RKO (cell line): ENCODE results near the gene HEG1.
"Not testable (repeated sequence)": the region's sequence is repeated elsewhere in the genome, so short reads cannot be mapped to it uniquely, and the experiment has no call there.

Experiments used
- DNase-seq: peaks from one replicate; pipeline ENCODE4 v3.0.0-alpha.2; 2016; ENCODE audit warnings: low spot score

HEG1 gene

GRCh38 chr3:124984754-124985153 lies 71.0 kb downstream of the HEG1 start:
- no peak for DNase-seq

- DNase-seq = no peak
Observed at GRCh38 chr3:124982855-124983254, 72.9 kb downstream of the HEG1 start.

GRCh38 chr3:124981472-124981871 lies 74.3 kb downstream of the HEG1 start:
- no peak for DNase-seq

- DNase-seq = no peak
Observed at GRCh38 chr3:124978627-124979026, 77.2 kb downstream of the HEG1 start.

- no peak for DNase-seq
Observed at GRCh38 chr3:124976383-124976782, 79.4 kb downstream of the HEG1 start.

- no peak for DNase-seq
Observed at GRCh38 chr3:124974691-124975090, 81.1 kb downstream of the HEG1 start.

GRCh38 chr3:124973290-124973689 lies 82.5 kb downstream of the HEG1 start:
- DNase-seq = no peak

GRCh38 chr3:124972457-124972856 lies 83.3 kb downstream of the HEG1 start:
- DNase-seq = no peak

- no peak for DNase-seq
Observed at GRCh38 chr3:124969963-124970722, 85.7 kb downstream of the HEG1 start.

GRCh38 chr3:124969190-124969589 lies 86.6 kb downstream of the HEG1 start:
- no peak for DNase-seq

- DNase-seq = no peak
Observed at GRCh38 chr3:124967964-124968363, 87.8 kb downstream of the HEG1 start.

- DNase-seq = no peak
Observed at GRCh38 chr3:124966521-124967445, 89.0 kb downstream of the HEG1 start.

- no peak for DNase-seq
Observed at GRCh38 chr3:124965413-124965812, 90.4 kb downstream of the HEG1 start.

GRCh38 chr3:124964387-124964786 lies 91.4 kb downstream of the HEG1 start:
- DNase-seq = no peak

GRCh38 chr3:124963755-124964154 lies 92.0 kb downstream of the HEG1 start:
- DNase-seq = no peak

- no peak for DNase-seq
Observed at GRCh38 chr3:124962403-124962940, 93.3 kb downstream of the HEG1 start.

GRCh38 chr3:124960698-124961097 lies 95.1 kb downstream of the HEG1 start:
- no peak for DNase-seq

GRCh38 chr3:124960105-124960504 lies 95.7 kb downstream of the HEG1 start:
- no peak for DNase-seq

- not testable (repeated sequence) for DNase-seq
Observed at GRCh38 chr3:124957951-124958350, 97.8 kb downstream of the HEG1 start.

GRCh38 chr3:124952282-124952855 lies 103.4 kb downstream of the HEG1 start:
- no peak for DNase-seq

GRCh38 chr3:124951511-124952281 lies 104.1 kb downstream of the HEG1 start:
- peak; percentile 66 for DNase-seq

- DNase-seq = no peak
Observed at GRCh38 chr3:124950026-124950425, 105.8 kb downstream of the HEG1 start.
